ENCODE results near the gene STK17B.

DNA sequence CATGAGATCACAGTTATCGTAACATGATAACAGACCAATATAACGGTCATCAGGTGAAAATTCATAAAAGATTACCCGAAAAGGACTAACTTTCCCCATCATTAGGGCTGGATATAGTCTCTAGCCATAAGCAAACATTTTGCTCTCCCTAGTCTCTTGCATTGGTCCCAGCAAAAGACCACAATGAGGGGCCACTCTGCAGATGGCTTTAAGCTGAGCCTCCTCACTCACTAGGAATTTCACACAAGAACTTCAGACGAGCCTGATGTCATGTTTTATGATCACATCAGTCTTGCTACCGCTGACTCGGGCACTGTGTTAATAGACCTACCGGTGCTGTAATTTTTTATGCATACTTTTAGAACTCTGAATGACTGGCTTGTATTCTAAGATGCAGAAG is 35.2 kb downstream of the STK17B start:
- TF ChIP-seq POLR2AphosphoS5 (IDR thresholded peaks at IDR 0.05): peak in 1 of 3 donors; percentile 75
- no peak for TF ChIP-seq POLR2A (IDR thresholded peaks at IDR 0.05)
